ENCODE measurements around the gene PRAMEF20. TPM values are rescaled to one million over a fixed set of nuclear protein-coding genes. Genes with fewer than 3 reads are reported as not detected.

The PRAMEF20 gene
- total RNA-seq, 1 donor from 2014 or later, result not detected

DNA sequence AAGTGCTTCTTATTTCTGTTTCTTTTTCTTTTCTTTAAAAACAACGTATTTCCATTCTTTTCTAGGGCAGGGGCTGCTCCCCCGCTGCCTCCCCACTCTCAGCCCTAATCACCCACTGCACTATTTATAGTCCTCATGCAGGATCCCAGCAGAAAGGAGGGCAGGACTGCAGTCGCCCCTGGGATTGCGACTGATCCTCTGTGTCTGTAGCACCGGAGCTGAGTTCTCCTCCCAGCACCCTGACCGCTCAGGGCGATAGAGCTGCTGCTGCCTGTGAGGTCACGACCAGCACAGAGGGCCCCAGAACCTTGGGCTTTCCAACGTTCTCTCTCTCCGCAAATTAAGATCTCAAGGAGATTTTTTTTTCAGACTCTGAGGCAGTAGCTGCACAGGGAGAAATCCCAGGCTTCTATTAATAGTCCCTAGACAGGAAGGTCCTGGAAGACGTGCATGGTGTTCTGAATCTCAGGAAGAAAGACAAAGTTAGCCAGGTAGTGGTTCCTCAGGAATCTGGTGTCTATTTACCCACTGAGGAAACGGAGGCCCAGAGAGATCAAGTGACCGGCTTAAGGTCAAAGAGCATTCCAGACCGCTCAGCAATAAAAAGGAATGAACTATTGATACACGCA is 46.8 kb downstream of the PRAMEF20 start:
- TF ChIP-seq CTCF (conservative IDR thresholded peaks at IDR 0.05; ENCODE audit: low read depth, low read length), result no peak

DNA sequence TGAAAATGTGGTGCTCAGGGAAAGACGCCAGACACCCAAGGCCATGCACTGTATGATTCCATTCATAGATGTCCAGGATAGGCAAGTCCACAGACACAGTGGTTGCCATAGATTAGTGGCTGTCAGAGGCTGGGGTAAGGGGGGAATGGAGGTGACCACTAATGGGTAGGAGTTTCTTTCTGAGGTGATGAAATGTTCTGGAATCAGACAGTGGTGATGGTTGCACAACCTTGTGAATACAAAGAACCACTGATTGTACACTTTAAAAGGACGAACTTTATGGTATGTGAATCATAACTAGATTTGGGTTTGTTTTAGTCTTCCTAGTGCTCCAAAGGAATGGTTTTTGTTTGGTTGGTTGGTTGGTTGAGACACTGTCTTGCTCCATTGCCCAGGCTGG is 51.7 kb downstream of the PRAMEF20 start:
- DNase-seq (ENCODE audit: low read depth), result no peak
- H3K4me3 ChIP-seq (ENCODE audit: low read depth, low read length), result no peak overlapping the region
- TF ChIP-seq CTCF (conservative IDR thresholded peaks at IDR 0.05; ENCODE audit: low read depth, low read length), result no peak

More for the DNA sequence above, 46.8 kb downstream of the PRAMEF20 start:
- H3K4me3 ChIP-seq (ENCODE audit: low read depth, low read length), result no peak overlapping the region
- no peak for DNase-seq (ENCODE audit: low read depth)

GRCh38 chr1:13462682-13463081 is 52.4 kb downstream of the PRAMEF20 start:
- DNase-seq (ENCODE audit: low read depth), result no peak
- no peak overlapping the region for H3K4me3 ChIP-seq (ENCODE audit: low read depth, low read length)
- TF ChIP-seq CTCF (conservative IDR thresholded peaks at IDR 0.05; ENCODE audit: low read depth, low read length), result no peak

DNA sequence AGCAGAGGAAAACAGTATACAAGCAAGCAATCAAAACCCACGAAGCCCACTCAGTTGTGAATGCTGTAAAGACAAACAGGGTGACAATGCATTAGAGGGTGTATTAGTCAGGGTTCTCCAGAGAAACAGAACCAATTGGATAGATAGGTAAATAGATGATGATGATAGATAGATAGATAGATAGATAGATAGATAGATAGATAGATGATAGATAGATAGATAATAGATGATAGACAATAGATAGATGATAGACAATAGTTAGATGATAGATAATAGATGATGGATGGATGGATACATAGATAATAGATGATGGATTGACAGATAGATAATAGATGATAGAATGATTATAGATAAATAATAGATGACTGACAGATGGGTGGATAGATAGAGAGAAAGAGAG is 55.3 kb downstream of the PRAMEF20 start:
- TF ChIP-seq CTCF (conservative IDR thresholded peaks at IDR 0.05; ENCODE audit: low read depth, low read length), result no peak
- H3K4me3 ChIP-seq (ENCODE audit: low read depth, low read length), result no peak overlapping the region

GRCh38 chr1:13469343-13469742 is 59.1 kb downstream of the PRAMEF20 start:
- DNase-seq (ENCODE audit: low read depth), result no peak
- no peak overlapping the region for H3K4me3 ChIP-seq (ENCODE audit: low read depth, low read length)
- no peak for TF ChIP-seq CTCF (conservative IDR thresholded peaks at IDR 0.05; ENCODE audit: low read depth, low read length)

More for the DNA sequence above, 55.3 kb downstream of the PRAMEF20 start:
- DNase-seq (ENCODE audit: low read depth), result no peak

Other genes with a start within 250 kb of the PRAMEF20 start
- not detected in 2 replicates for gene HNRNPCL4, start 244.8 kb upstream of the PRAMEF20 start, total RNA-seq
- gene PRAMEF9, start 238.6 kb upstream of the PRAMEF20 start, total RNA-seq, result not detected in 2 replicates
- gene PRAMEF13, start 209.0 kb upstream of the PRAMEF20 start, total RNA-seq, result not detected in 2 replicates
- not detected in 2 replicates for gene PRAMEF18, start 184.3 kb upstream of the PRAMEF20 start, total RNA-seq
- not detected in 2 replicates for gene PRAMEF5, start 156.3 kb upstream of the PRAMEF20 start, total RNA-seq
- gene PRAMEF8, start 125.3 kb upstream of the PRAMEF20 start, total RNA-seq, result not detected in 2 replicates
- not detected in 2 replicates for gene PRAMEF33, start 106.9 kb upstream of the PRAMEF20 start, total RNA-seq
- not detected in 2 replicates for gene PRAMEF15, start 94.9 kb upstream of the PRAMEF20 start, total RNA-seq
- not detected in 2 replicates for gene PRAMEF14, start 63.3 kb upstream of the PRAMEF20 start, total RNA-seq
- gene PRAMEF19, start 38.5 kb upstream of the PRAMEF20 start, total RNA-seq, result not detected in 2 replicates
- gene PRAMEF17, start 20.8 kb upstream of the PRAMEF20 start, total RNA-seq, result not detected in 2 replicates
- gene LRRC38, start 103.6 kb downstream of the PRAMEF20 start, total RNA-seq, result 0.36 TPM in 1 of 2 replicates, not detected in the other
- gene PDPN, start 173.4 kb downstream of the PRAMEF20 start, total RNA-seq, result 7.6 TPM in 2 replicates